Mesendoderm (in vitro differentiated cells): ENCODE results near the gene CACNA2D4.

Experiments used
- DNase-seq: peaks from one replicate; pipeline ENCODE4 v3.0.0; 2013
- H2AK5ac ChIP-seq: 2 replicates; pipeline ENCODE4 v1.6.1; 2013; ENCODE audit warnings: low read length, inconsistent platforms
- H2BK120ac ChIP-seq: 2 replicates; pipeline ENCODE4 v1.6.1; 2013; ENCODE audit warnings: low read depth, mild to moderate bottlenecking, low read length, moderate library complexity, mixed read lengths
- H2BK15ac ChIP-seq: replicated peaks from 2 replicates; pipeline ENCODE4 v1.6.1; 2013; ENCODE audit warnings: low read depth, mild to moderate bottlenecking, moderate library complexity
- H2BK5ac ChIP-seq: 2 replicates; pipeline ENCODE4 v1.6.1; 2013; ENCODE audit warnings: low read length, inconsistent platforms
- H3K18ac ChIP-seq: 2 replicates; pipeline ENCODE4 v1.6.1; 2013; ENCODE audit warnings: mild to moderate bottlenecking, low read length, mixed read lengths
- H3K23ac ChIP-seq: one replicate; pipeline ENCODE4 v1.6.1; 2013; ENCODE audit warnings: low read length
- H3K27ac ChIP-seq: 2 replicates; pipeline ENCODE4 v1.5.1; 2013; ENCODE audit warnings: low read depth, mild to moderate bottlenecking, inconsistent platforms, low read length, moderate library complexity
- H3K27me3 ChIP-seq: 2 replicates; pipeline ENCODE4 v1.6.1; 2013; ENCODE audit warnings: low read length, control low read depth, mild to moderate bottlenecking, inconsistent platforms; ENCODE audit not compliant: insufficient read depth, poor library complexity
- H3K36me3 ChIP-seq: 2 replicates; pipeline ENCODE4 v1.6.1; 2013; ENCODE audit warnings: low read length, inconsistent platforms; ENCODE audit not compliant: control insufficient read depth, insufficient read depth
- H3K4ac ChIP-seq: one replicate; pipeline ENCODE4 v1.6.1; 2013; ENCODE audit warnings: low read depth, mild to moderate bottlenecking, low read length, moderate library complexity
- H3K4me1 ChIP-seq: 2 replicates; pipeline ENCODE4 v1.6.1; 2013; ENCODE audit warnings: low read depth, low read length, inconsistent platforms; ENCODE audit not compliant: control insufficient read depth
- H3K4me2 ChIP-seq: 2 replicates; pipeline ENCODE4 v1.6.1; 2013; ENCODE audit warnings: low read length
- H3K4me3 ChIP-seq: 2 replicates; pipeline ENCODE4 v1.5.1; 2013; ENCODE audit warnings: mild to moderate bottlenecking, low read length
- H3K56ac ChIP-seq: one replicate; pipeline ENCODE4 v1.6.1; 2013; ENCODE audit warnings: low read length
- H3K79me1 ChIP-seq: 2 replicates; pipeline ENCODE4 v1.6.1; 2013; ENCODE audit warnings: low read length, inconsistent platforms
- H3K79me2 ChIP-seq: 2 replicates; pipeline ENCODE4 v1.6.1; 2013; ENCODE audit warnings: mild to moderate bottlenecking, low read length; ENCODE audit not compliant: control insufficient read depth, insufficient read depth
- H3K9ac ChIP-seq: 2 replicates; pipeline ENCODE4 v1.6.1; 2013; ENCODE audit warnings: low read length, inconsistent platforms
- H4K5ac ChIP-seq: one replicate; pipeline ENCODE4 v1.6.1; 2013; ENCODE audit warnings: low read length
- H4K8ac ChIP-seq: one replicate; pipeline ENCODE4 v1.6.1; 2013; ENCODE audit warnings: low read depth, mild to moderate bottlenecking, control low read depth, low read length, moderate library complexity
- WGBS: extraction: QIAGEN DNeasy Blood & Tissue Kit; methylation state at CpG from one replicate; pipeline ENCODE4 v1.1.7; 2013; ENCODE audit warnings: low lambda C conversion rate, missing lambda C conversion rate; ENCODE audit not compliant: insufficient coverage; ENCODE audit errors: extremely low coverage; 5-methylcytosine and 5-hydroxymethylcytosine counted together

CACNA2D4 gene

DNA sequence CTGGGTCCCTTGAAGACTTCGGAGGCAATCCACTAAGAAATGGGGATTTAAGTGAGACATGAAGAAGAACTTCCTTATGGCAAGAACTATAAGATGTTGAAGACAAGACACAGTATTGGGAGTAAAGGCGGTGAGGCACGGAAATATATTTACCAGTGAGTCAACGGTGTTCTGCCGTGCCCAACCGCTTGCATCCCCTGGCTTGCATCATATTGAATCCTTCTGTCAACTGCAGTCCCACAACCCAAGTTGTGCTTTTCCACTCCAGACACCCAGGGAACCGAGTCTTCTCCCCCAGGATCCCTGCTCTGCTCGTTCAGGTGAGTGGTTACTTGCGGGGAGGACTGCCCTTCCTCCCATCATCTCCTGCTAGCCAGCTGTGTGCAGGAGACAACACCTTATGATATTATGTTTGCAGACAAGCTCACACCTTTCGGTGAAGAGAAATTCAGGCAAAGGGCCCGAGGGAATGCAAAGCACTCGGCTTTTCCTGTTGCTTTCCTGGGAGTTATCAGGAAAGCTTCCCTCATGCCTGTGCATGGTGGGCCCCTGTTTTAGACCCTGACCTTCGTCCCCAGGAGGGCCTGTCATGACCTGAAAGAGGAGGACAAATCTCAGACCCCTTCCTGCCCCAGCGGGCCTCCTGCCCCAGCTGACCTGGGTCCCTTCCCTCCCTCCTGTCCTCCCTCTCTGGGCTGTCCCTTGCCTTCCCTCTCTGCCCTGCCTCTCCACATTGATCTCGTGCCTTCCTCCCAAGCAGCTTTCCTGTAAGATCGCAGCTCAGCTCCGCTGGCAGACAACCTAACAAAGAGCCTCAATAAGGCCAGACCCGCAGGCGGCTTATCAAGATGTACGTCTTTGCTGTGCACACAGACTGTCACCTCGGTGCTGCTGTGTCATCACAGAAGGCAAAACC, 102.4 kb downstream of the CACNA2D4 start:
- Histone ChIP-seq H3K56ac (no peak overlapping the region), H3K4me3 (no peak overlapping the region), H3K27me3 (peaks cover 16% of the 10 kb centered on the region), H2BK120ac (no peak overlapping the region), H3K79me2 (no peaks in the 10 kb centered on the region), H3K23ac (no peak overlapping the region), H3K4me1 (no peaks in the 10 kb centered on the region), H4K5ac (no peak overlapping the region), H3K18ac (no peak overlapping the region), H2BK5ac (no peak overlapping the region), H3K4me2 (no peak overlapping the region), H2BK15ac (no peak overlapping the region), H3K4ac (no peak overlapping the region), H2AK5ac (no peak overlapping the region), H3K36me3 (no peaks in the 10 kb centered on the region), H4K8ac (no peak overlapping the region), H3K9ac (no peak overlapping the region), H3K79me1 (no peaks in the 10 kb centered on the region), H3K27ac (no peak overlapping the region)
- no CpG with 5 or more reads among the region's 21 CpGs for WGBS
- DNase-seq, result no peak

DNA sequence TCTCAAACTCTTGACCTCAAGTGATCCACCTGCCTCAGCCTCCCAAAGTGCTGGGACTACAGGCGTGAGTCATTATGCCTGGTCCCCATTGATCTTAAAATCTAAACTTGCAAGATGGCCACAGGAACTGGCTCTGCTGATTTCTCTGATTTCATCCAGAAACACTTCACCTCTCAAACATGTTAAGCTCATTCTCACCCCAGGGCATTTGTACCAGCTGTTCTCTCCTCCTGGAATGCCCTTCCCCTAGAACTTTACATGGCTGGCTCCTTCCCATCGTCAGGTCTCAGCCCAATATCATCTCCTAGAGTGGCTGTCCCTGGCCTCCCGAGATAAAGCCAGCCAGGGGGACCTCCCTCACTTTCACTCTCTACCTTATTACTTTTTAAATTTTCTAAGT, 103.3 kb downstream of the CACNA2D4 start:
- H3K18ac ChIP-seq, result no peak overlapping the region
- no peaks in the 10 kb centered on the region for H3K4me1 ChIP-seq
- no peak overlapping the region for H4K8ac ChIP-seq
- DNase-seq, result no peak
- H3K27ac ChIP-seq, result no peak overlapping the region
- H4K5ac ChIP-seq, result no peak overlapping the region
- no peaks in the 10 kb centered on the region for H3K79me1 ChIP-seq
- H3K4ac ChIP-seq, result no peak overlapping the region
- no CpG with 5 or more reads among the region's 3 CpGs for WGBS
- no peak overlapping the region for H3K23ac ChIP-seq
- no peak overlapping the region for H2BK5ac ChIP-seq
- H3K36me3 ChIP-seq, result no peaks in the 10 kb centered on the region
- no peaks in the 10 kb centered on the region for H3K79me2 ChIP-seq
- H2AK5ac ChIP-seq, result no peak overlapping the region
- no peak overlapping the region for H3K56ac ChIP-seq
- no peak overlapping the region for H3K9ac ChIP-seq
- no peak overlapping the region for H2BK120ac ChIP-seq
- no peak overlapping the region for H2BK15ac ChIP-seq
- H3K4me3 ChIP-seq, result no peak overlapping the region
- H3K4me2 ChIP-seq, result no peak overlapping the region
- peaks cover 7% of the 10 kb centered on the region for H3K27me3 ChIP-seq

DNA sequence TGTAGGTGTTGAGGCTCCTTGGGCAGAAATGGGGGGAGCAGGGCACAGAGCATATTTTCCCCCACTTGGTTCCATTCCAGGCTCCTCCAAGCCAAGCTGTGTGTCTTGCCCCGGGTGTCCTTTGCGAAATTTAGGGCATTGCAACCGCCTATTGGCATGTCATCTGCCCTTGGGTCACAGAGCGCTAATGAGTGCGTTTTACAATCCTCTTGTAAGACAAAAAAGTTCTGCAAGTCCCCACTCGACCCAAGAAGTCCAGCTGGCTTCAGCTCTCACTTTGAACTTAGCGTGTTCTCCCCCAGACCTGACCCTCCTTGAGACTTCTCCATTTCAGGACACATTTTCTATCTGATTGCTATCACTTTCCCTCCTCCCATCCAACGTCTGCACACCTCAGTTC, 104.2 kb downstream of the CACNA2D4 start:
- no peak overlapping the region for H2BK5ac ChIP-seq
- no peak for DNase-seq
- H3K23ac ChIP-seq, result no peak overlapping the region
- H2BK120ac ChIP-seq, result no peak overlapping the region
- no peak overlapping the region for H2BK15ac ChIP-seq
- no peak overlapping the region for H3K18ac ChIP-seq
- no peaks in the 10 kb centered on the region for H3K27me3 ChIP-seq
- H3K4me3 ChIP-seq, result no peak overlapping the region
- no peak overlapping the region for H3K56ac ChIP-seq
- no peak overlapping the region for H3K27ac ChIP-seq
- H4K8ac ChIP-seq, result no peak overlapping the region
- no peak overlapping the region for H3K4ac ChIP-seq
- no peaks in the 10 kb centered on the region for H3K79me1 ChIP-seq
- no peaks in the 10 kb centered on the region for H3K79me2 ChIP-seq
- H4K5ac ChIP-seq, result no peak overlapping the region
- no peak overlapping the region for H3K4me2 ChIP-seq
- H3K36me3 ChIP-seq, result no peaks in the 10 kb centered on the region
- H3K9ac ChIP-seq, result no peak overlapping the region
- no peaks in the 10 kb centered on the region for H3K4me1 ChIP-seq
- no peak overlapping the region for H2AK5ac ChIP-seq
- no CpG with 5 or more reads among the region's 8 CpGs for WGBS

DNA sequence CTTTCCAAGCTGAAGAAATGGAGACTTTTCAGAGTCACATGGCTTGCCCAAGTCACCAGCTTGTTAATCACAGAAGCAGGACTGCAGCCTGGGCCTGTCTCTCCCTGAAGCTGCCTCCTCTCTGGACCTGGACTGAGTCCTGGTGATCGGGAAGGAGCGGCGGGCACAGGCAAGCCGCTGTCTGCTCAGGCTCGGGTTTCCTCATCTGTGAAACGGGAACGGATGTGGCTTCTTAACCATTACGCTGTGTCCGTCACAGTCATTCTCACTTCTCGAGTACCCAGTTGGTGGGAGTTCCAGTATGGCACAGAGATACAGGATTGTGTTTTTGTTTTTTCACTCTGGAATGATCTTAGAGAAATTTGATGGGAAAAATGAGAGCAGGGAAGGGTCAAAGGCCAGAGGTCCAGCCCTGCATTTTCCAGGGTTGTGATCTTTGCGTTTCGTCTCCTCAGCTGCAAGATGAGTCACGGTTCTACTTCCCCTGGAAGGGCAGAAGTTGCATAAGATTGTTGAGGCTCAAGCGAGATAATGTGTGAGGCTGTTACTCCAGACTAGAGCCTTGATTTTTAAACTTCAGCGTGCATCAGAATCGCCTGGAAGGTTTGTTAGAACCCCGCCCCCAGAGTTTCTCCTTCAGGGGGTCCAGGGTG, 105.7 kb downstream of the CACNA2D4 start:
- no peak overlapping the region for H3K56ac ChIP-seq
- H4K5ac ChIP-seq, result no peak overlapping the region
- no peak overlapping the region for H3K27ac ChIP-seq
- H3K4me3 ChIP-seq, result no peak overlapping the region
- no peaks in the 10 kb centered on the region for H3K27me3 ChIP-seq
- H3K18ac ChIP-seq, result no peak overlapping the region
- no peak overlapping the region for H3K4ac ChIP-seq
- no peak overlapping the region for H2BK120ac ChIP-seq
- H3K23ac ChIP-seq, result no peak overlapping the region
- WGBS, result no CpG with 5 or more reads among the region's 17 CpGs
- H3K36me3 ChIP-seq, result no peaks in the 10 kb centered on the region
- no peaks in the 10 kb centered on the region for H3K79me1 ChIP-seq
- no peak overlapping the region for H2BK15ac ChIP-seq
- no peak overlapping the region for H4K8ac ChIP-seq
- H2BK5ac ChIP-seq, result no peak overlapping the region
- H3K4me2 ChIP-seq, result no peak overlapping the region
- no peaks in the 10 kb centered on the region for H3K4me1 ChIP-seq
- no peak overlapping the region for H3K9ac ChIP-seq
- no peak overlapping the region for H2AK5ac ChIP-seq
- no peak for DNase-seq
- H3K79me2 ChIP-seq, result no peaks in the 10 kb centered on the region

DNA sequence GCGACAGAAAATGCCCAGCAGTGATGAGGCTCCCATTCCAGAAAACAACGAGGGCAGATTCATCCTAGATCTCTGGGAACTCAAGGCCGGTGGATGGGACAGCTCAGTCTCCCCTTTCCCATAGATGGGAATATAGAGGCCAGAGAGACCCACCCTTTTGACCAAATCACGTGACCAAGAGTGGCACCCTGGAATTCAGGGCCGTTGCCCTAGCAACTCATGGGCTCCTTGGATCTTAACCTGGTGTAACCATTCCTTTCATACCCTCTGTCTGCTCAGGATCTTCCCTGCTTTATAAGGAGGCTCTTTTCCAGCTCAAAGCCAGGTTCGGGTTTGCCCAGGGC, 106.5 kb downstream of the CACNA2D4 start:
- Histone ChIP-seq H4K8ac (no peak overlapping the region), H3K18ac (no peak overlapping the region), H2BK15ac (no peak overlapping the region), H3K27ac (no peak overlapping the region), H3K4me1 (no peaks in the 10 kb centered on the region), H3K79me1 (no peaks in the 10 kb centered on the region), H3K27me3 (no peaks in the 10 kb centered on the region), H2AK5ac (no peak overlapping the region), H3K79me2 (no peaks in the 10 kb centered on the region), H4K5ac (no peak overlapping the region), H2BK120ac (no peak overlapping the region), H2BK5ac (no peak overlapping the region), H3K4ac (no peak overlapping the region), H3K4me3 (no peak overlapping the region), H3K4me2 (no peak overlapping the region), H3K56ac (no peak overlapping the region), H3K23ac (no peak overlapping the region), H3K36me3 (no peaks in the 10 kb centered on the region), H3K9ac (no peak overlapping the region)
- WGBS, result no CpG with 5 or more reads among the region's 6 CpGs
- no peak for DNase-seq
